ENCODE results near the gene NAB2. TPM values are rescaled to one million over a fixed set of nuclear protein-coding genes. Genes with fewer than 3 reads are reported as not detected.

Gene NAB2
- total and polyA plus RNA-seq, 10 of the 15 experiments (the other 5 are each of a cell fraction or from before 2014, with no cell fraction given): 0.35 to 35.2 (median 15.3) TPM

GRCh38 chr12:57087010-57087690 is 1.8 kb upstream of the NAB2 start (continued):
- TF ChIP-seq, protein P1, sequence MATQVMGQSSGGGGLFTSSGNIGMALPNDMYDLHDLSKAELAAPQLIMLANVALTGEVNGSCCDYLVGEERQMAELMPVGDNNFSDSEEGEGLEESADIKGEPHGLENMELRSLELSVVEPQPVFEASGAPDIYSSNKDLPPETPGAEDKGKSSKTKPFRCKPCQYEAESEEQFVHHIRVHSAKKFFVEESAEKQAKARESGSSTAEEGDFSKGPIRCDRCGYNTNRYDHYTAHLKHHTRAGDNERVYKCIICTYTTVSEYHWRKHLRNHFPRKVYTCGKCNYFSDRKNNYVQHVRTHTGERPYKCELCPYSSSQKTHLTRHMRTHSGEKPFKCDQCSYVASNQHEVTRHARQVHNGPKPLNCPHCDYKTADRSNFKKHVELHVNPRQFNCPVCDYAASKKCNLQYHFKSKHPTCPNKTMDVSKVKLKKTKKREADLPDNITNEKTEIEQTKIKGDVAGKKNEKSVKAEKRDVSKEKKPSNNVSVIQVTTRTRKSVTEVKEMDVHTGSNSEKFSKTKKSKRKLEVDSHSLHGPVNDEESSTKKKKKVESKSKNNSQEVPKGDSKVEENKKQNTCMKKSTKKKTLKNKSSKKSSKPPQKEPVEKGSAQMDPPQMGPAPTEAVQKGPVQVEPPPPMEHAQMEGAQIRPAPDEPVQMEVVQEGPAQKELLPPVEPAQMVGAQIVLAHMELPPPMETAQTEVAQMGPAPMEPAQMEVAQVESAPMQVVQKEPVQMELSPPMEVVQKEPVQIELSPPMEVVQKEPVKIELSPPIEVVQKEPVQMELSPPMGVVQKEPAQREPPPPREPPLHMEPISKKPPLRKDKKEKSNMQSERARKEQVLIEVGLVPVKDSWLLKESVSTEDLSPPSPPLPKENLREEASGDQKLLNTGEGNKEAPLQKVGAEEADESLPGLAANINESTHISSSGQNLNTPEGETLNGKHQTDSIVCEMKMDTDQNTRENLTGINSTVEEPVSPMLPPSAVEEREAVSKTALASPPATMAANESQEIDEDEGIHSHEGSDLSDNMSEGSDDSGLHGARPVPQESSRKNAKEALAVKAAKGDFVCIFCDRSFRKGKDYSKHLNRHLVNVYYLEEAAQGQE (IDR thresholded peaks at IDR 0.05; ENCODE audit: low read depth, low read length): no peak
- TF ChIP-seq HDGF (IDR thresholded peaks at IDR 0.05) (no peak), SMAD5 (IDR thresholded peaks at IDR 0.05; ENCODE audit: low read depth) (no peak), NBN (IDR thresholded peaks at IDR 0.05) (no peak; the same call in none of the 2 replicates), RFX5 (IDR thresholded peaks at IDR 0.05; ENCODE audit: low read depth, low read length) (no peak), FOXK2 (IDR thresholded peaks at IDR 0.05) (no peak), IKZF2 (IDR thresholded peaks at IDR 0.05) (no peak), ZNF217 (IDR thresholded peaks at IDR 0.05) (no peak), IRF4 (IDR thresholded peaks at IDR 0.05; ENCODE audit: low read depth, low read length) (no peak), BRCA1 (IDR thresholded peaks at IDR 0.05; ENCODE audit: low read depth, low read length) (no peak), EZH2 (IDR thresholded peaks at IDR 0.05; ENCODE audit: borderline replicate concordance, control insufficient read depth, low read depth, low read length) (no peak), ZBED1 (IDR thresholded peaks at IDR 0.05; ENCODE audit: borderline replicate concordance) (no peak; the same call in 1 of the 2 replicates), MEF2B (IDR thresholded peaks at IDR 0.05; ENCODE audit: partially characterized antibody, poor library complexity, severe bottlenecking) (peak; percentile 90), CHD1 (IDR thresholded peaks at IDR 0.05; ENCODE audit: low read depth, low read length) (peak; percentile 33; the same call in 1 of the 2 replicates)
- TF ChIP-seq, protein P2, sequence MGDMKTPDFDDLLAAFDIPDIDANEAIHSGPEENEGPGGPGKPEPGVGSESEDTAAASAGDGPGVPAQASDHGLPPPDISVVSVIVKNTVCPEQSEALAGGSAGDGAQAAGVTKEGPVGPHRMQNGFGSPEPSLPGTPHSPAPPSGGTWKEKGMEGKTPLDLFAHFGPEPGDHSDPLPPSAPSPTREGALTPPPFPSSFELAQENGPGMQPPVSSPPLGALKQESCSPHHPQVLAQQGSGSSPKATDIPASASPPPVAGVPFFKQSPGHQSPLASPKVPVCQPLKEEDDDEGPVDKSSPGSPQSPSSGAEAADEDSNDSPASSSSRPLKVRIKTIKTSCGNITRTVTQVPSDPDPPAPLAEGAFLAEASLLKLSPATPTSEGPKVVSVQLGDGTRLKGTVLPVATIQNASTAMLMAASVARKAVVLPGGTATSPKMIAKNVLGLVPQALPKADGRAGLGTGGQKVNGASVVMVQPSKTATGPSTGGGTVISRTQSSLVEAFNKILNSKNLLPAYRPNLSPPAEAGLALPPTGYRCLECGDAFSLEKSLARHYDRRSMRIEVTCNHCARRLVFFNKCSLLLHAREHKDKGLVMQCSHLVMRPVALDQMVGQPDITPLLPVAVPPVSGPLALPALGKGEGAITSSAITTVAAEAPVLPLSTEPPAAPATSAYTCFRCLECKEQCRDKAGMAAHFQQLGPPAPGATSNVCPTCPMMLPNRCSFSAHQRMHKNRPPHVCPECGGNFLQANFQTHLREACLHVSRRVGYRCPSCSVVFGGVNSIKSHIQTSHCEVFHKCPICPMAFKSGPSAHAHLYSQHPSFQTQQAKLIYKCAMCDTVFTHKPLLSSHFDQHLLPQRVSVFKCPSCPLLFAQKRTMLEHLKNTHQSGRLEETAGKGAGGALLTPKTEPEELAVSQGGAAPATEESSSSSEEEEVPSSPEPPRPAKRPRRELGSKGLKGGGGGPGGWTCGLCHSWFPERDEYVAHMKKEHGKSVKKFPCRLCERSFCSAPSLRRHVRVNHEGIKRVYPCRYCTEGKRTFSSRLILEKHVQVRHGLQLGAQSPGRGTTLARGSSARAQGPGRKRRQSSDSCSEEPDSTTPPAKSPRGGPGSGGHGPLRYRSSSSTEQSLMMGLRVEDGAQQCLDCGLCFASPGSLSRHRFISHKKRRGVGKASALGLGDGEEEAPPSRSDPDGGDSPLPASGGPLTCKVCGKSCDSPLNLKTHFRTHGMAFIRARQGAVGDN (IDR thresholded peaks at IDR 0.05): no peak
- TF ChIP-seq, protein P3, sequence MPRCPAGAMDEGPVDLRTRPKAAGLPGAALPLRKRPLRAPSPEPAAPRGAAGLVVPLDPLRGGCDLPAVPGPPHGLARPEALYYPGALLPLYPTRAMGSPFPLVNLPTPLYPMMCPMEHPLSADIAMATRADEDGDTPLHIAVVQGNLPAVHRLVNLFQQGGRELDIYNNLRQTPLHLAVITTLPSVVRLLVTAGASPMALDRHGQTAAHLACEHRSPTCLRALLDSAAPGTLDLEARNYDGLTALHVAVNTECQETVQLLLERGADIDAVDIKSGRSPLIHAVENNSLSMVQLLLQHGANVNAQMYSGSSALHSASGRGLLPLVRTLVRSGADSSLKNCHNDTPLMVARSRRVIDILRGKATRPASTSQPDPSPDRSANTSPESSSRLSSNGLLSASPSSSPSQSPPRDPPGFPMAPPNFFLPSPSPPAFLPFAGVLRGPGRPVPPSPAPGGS (IDR thresholded peaks at IDR 0.05; ENCODE audit: borderline replicate concordance, insufficient read depth, low read depth, low read length, poor library complexity, severe bottlenecking): no peak
- TF ChIP-seq, protein P4, sequence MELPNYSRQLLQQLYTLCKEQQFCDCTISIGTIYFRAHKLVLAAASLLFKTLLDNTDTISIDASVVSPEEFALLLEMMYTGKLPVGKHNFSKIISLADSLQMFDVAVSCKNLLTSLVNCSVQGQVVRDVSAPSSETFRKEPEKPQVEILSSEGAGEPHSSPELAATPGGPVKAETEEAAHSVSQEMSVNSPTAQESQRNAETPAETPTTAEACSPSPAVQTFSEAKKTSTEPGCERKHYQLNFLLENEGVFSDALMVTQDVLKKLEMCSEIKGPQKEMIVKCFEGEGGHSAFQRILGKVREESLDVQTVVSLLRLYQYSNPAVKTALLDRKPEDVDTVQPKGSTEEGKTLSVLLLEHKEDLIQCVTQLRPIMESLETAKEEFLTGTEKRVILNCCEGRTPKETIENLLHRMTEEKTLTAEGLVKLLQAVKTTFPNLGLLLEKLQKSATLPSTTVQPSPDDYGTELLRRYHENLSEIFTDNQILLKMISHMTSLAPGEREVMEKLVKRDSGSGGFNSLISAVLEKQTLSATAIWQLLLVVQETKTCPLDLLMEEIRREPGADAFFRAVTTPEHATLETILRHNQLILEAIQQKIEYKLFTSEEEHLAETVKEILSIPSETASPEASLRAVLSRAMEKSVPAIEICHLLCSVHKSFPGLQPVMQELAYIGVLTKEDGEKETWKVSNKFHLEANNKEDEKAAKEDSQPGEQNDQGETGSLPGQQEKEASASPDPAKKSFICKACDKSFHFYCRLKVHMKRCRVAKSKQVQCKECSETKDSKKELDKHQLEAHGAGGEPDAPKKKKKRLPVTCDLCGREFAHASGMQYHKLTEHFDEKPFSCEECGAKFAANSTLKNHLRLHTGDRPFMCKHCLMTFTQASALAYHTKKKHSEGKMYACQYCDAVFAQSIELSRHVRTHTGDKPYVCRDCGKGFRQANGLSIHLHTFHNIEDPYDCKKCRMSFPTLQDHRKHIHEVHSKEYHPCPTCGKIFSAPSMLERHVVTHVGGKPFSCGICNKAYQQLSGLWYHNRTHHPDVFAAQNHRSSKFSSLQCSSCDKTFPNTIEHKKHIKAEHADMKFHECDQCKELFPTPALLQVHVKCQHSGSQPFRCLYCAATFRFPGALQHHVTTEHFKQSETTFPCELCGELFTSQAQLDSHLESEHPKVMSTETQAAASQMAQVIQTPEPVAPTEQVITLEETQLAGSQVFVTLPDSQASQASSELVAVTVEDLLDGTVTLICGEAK (IDR thresholded peaks at IDR 0.05; ENCODE audit: borderline replicate concordance): no peak
